LNCaP clone FGC (cell line): ENCODE measurements around the gene PPAN.

Source experiments
- DNase-seq: peaks from one replicate; pipeline ENCODE4 v3.0.0-alpha.2; 2011; ENCODE audit warnings: low read depth
- H3K4me3 ChIP-seq: 2 replicates; pipeline ENCODE4 v1.5.1; 2011; ENCODE audit warnings: mild to moderate bottlenecking, low read depth, low read length, control low read depth
- TF ChIP-seq, protein P1 (sequence below): IDR thresholded peaks from 2 replicates; pipeline ENCODE4 v1.5.1; 2012; ENCODE audit warnings: mild to moderate bottlenecking; ENCODE audit not compliant: control insufficient read depth, insufficient read depth; ENCODE audit errors: extremely low read depth

PPAN gene

DNA sequence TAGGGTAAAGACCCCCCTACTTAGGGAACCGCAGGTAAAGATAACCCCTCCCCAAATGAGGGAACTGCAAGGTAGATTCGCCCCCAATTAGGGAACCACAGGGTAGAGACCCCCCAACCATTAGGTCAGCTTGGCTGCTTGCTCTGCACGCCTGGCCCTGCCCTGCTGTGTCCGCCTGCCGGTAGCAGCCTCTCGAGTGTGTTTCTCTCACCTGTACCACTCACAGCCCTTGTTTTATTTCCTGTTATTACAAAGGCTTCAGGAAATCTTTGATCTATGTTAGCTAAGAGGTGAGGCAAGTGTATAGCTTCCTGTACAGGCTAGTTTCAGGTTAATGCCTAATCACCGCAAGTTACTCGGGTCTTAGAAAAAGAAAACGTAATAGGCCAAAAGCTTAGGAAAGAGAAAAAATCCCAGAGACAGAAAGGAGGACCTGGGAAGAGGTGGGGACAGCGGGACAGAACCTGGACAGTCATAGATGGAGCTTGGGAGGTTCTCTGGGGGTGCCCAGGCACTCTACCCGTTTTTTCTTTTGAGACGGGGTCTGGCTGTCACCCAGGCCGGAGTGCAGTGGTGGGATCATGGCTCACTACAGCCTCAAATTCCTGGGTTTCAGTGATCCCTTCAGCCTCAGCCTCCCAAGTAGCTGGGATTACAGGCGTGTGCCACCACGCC is 36.7 kb downstream of the PPAN start:
- no peak overlapping the region for H3K4me3 ChIP-seq
- no peak for DNase-seq
- TF ChIP-seq, protein P1, sequence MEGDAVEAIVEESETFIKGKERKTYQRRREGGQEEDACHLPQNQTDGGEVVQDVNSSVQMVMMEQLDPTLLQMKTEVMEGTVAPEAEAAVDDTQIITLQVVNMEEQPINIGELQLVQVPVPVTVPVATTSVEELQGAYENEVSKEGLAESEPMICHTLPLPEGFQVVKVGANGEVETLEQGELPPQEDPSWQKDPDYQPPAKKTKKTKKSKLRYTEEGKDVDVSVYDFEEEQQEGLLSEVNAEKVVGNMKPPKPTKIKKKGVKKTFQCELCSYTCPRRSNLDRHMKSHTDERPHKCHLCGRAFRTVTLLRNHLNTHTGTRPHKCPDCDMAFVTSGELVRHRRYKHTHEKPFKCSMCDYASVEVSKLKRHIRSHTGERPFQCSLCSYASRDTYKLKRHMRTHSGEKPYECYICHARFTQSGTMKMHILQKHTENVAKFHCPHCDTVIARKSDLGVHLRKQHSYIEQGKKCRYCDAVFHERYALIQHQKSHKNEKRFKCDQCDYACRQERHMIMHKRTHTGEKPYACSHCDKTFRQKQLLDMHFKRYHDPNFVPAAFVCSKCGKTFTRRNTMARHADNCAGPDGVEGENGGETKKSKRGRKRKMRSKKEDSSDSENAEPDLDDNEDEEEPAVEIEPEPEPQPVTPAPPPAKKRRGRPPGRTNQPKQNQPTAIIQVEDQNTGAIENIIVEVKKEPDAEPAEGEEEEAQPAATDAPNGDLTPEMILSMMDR, result no peak

DNA sequence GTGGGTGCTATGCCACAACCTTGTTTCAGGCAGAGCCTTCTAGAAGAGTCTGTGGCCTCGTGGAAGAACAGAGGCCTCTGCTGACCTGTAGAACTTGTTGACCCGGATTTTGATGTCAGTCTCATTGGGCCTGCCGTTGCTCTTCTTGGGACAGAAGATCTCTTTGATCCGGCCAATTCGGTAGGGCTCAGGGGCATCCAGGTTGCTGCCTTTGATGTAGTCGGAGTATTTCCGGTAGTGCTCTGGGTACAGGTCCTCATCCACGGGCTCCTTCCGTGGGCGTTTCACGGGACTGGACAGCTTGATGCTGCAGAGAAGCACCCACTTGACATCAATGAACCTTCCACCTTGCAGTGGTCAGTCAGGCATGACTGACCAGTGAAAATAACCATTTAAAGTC is 37.5 kb downstream of the PPAN start:
- no peak for DNase-seq
- TF ChIP-seq, protein P1, result no peak
- H3K4me3 ChIP-seq, result no peak overlapping the region

DNA sequence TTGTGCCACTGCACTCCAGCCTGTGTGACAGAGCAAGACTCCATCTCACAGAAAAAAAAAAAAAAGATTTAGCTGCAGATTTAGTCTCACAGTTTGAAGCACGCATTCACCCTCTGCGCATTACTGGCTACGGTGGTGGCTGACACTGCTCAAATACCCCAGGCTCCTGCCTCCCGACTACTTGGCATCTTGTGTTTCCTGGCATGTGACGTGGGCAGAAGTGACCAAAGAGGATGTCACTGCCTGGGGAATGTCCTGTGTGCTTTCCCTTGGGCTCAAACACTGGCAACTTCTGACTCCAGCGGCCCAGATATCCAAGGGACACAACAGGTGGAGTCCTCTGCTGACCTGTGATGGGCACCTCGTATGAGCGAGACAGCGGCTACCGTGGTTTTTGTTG is 38.2 kb downstream of the PPAN start:
- TF ChIP-seq, protein P1, result no peak
- no peak overlapping the region for H3K4me3 ChIP-seq
- DNase-seq, result no peak

DNA sequence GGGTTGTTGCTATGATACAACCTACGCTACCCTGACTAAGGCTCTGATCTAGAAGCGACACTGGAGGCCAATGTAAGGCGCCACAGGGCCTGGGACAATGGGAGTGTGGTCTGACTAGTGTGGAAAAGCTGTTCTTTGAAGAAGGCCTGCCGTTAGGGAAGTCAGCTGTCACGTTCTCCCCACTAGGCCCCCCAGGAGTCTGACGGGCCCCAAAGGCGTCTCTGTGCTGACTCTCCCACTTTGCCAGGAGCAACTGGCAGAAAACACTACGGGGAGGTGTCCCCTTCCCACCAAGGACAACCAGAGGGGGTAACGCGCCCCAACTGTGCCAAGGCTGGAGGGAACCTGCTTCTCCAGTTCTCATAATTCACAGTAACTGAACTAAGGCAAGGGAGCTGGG is 38.9 kb downstream of the PPAN start:
- no peak for DNase-seq
- H3K4me3 ChIP-seq, result no peak overlapping the region
- TF ChIP-seq, protein P1, result no peak

DNA sequence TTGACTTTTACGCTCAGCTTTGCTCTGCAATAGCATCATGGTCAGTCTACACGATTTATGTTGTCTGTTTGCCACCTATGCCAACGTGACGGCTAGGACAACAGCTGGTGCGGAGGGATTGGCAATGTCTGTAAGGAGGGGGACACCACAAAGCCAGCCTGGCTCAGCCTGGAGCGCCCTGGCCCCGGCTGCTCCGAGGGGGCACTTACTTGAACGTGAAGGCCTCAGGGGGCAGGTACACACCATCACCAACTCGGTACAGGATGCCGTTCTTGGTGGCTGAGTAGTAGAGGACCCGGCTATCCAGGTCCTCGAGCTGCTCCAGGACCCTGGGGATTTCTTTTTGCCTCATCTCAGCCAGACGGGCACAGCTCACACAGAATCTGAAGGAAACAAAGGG is 40.0 kb downstream of the PPAN start:
- H3K4me3 ChIP-seq, result no peak overlapping the region
- TF ChIP-seq, protein P1, result no peak
- DNase-seq, result no peak

DNA sequence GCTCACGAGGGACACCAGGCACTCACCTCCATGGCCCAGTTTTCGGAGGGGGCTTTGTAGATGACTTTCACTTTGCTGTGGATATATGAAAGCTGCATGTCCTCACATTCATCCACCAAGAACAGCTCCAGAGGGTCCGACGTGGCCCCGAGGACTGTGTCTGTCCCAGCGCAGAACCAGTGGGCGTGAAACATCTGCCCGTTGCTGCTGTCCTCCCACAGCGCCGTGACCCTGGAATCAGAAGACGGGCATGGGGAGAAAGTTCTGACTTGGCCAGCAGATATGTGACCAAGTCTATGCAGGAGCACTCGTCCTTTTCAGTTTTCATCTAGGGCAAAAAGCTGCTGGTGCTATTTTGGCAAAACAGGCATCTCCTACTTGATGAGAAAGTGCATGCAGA is 43.3 kb downstream of the PPAN start:
- TF ChIP-seq, protein P1, result no peak

DNA sequence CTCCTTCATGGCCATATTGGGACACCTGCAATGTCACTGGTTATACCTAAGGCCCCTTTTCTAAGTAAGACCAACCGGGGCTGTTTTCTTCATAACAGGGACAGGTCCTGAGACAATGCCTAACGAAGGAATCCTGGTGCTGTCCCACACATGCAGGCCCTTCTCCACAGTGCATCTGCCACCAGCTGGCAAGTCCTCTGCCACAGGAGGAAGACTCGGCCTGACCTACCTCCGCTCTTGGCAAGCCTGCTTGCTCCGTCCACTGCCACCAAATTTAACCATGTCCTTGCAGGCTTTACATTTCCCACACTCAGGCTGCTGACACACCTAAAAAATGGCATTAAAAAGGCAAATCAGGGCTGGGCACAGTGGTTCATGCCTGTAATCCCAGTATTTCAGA is 45.4 kb downstream of the PPAN start:
- DNase-seq, result no peak
- TF ChIP-seq, protein P1, result no peak
- no peak overlapping the region for H3K4me3 ChIP-seq

More for the DNA sequence above, 43.3 kb downstream of the PPAN start:
- DNase-seq, result no peak
- no peak overlapping the region for H3K4me3 ChIP-seq
